ENCODE results near the gene SLC35F1.

SLC35F1 gene

GRCh38 chr6:118335325-118335816 is 428.3 kb downstream of the SLC35F1 start:
- DNase-seq: no peak
- H3K27me3 ChIP-seq: no peaks in the 10 kb centered on the region
- no peaks in the 10 kb centered on the region for H3K36me3 ChIP-seq
- no peaks in the 10 kb centered on the region; the same call in 1 of the 2 replicates for H3K9me3 ChIP-seq
- TF ChIP-seq CTCF (IDR thresholded peaks at IDR 0.05; ENCODE audit: low read depth, low read length): no peak
- H3K4me3 ChIP-seq (ENCODE audit: low read depth, low read length): no peak overlapping the region
- H3K4me1 ChIP-seq: no peaks in the 10 kb centered on the region

GRCh38 chr6:118344014-118344670 is 437.1 kb downstream of the SLC35F1 start:
- Histone ChIP-seq H3K27me3 (no peaks in the 10 kb centered on the region), H3K4me1 (no peaks in the 10 kb centered on the region), H3K36me3 (no peaks in the 10 kb centered on the region), H3K9me3 (no peaks in the 10 kb centered on the region), H3K4me3 (ENCODE audit: low read depth, low read length) (no peak overlapping the region)
- DNase-seq: no peak
- TF ChIP-seq CTCF (IDR thresholded peaks at IDR 0.05; ENCODE audit: low read depth, low read length): no peak

GRCh38 chr6:118350881-118351430 is 443.9 kb downstream of the SLC35F1 start:
- Histone ChIP-seq H3K4me1 (no peaks in the 10 kb centered on the region), H3K9me3 (no peaks in the 10 kb centered on the region), H3K36me3 (no peaks in the 10 kb centered on the region), H3K27me3 (no peaks in the 10 kb centered on the region), H3K4me3 (ENCODE audit: low read depth, low read length) (no peak overlapping the region)
- no peak for TF ChIP-seq CTCF (IDR thresholded peaks at IDR 0.05; ENCODE audit: low read depth, low read length)
- no peak for DNase-seq

GRCh38 chr6:118353564-118353963 is 446.5 kb downstream of the SLC35F1 start:
- no peak for DNase-seq
- Histone ChIP-seq H3K9me3 (no peaks in the 10 kb centered on the region), H3K4me1 (no peaks in the 10 kb centered on the region), H3K4me3 (ENCODE audit: low read depth, low read length) (no peak overlapping the region), H3K36me3 (no peaks in the 10 kb centered on the region), H3K27me3 (no peaks in the 10 kb centered on the region)
- TF ChIP-seq CTCF (IDR thresholded peaks at IDR 0.05; ENCODE audit: low read depth, low read length): no peak

GRCh38 chr6:118354641-118355040 is 447.6 kb downstream of the SLC35F1 start:
- TF ChIP-seq CTCF (IDR thresholded peaks at IDR 0.05; ENCODE audit: low read depth, low read length): no peak
- Histone ChIP-seq H3K4me1 (no peaks in the 10 kb centered on the region), H3K36me3 (no peaks in the 10 kb centered on the region), H3K9me3 (no peaks in the 10 kb centered on the region), H3K4me3 (ENCODE audit: low read depth, low read length) (no peak overlapping the region), H3K27me3 (no peaks in the 10 kb centered on the region)
- no peak for DNase-seq

GRCh38 chr6:118356054-118356453 is 449.0 kb downstream of the SLC35F1 start:
- no peak overlapping the region for H3K4me3 ChIP-seq (ENCODE audit: low read depth, low read length)
- no peaks in the 10 kb centered on the region for H3K27me3 ChIP-seq
- H3K36me3 ChIP-seq: no peaks in the 10 kb centered on the region
- no peak for DNase-seq
- TF ChIP-seq CTCF (IDR thresholded peaks at IDR 0.05; ENCODE audit: low read depth, low read length): no peak
- no peaks in the 10 kb centered on the region for H3K9me3 ChIP-seq
- H3K4me1 ChIP-seq: no peaks in the 10 kb centered on the region
